Keratinocyte (primary cell): ENCODE data around the gene PSMC4. TPM values are rescaled to one million over a fixed set of nuclear protein-coding genes. Genes with fewer than 3 reads are reported as not detected.
"Not testable (repeated sequence)": the region's sequence is repeated elsewhere in the genome, so short reads cannot be mapped to it uniquely, and the experiment has no call there.

ENCODE experiments used
- DNase-seq: peaks from one replicate; pipeline ENCODE4 v3.0.0-alpha.2; 2011; ENCODE audit warnings: low read depth, missing footprints, low spot score
- FAIRE-seq: peaks from 2 replicates; lab custom pipeline; 2011; peaks lifted over from hg19 to GRCh38; lab: Jason Lieb, UNC
- H2AFZ ChIP-seq: 2 replicates; pipeline ENCODE4 v1.6.0; 2012; ENCODE audit warnings: low read length, control low read depth, inconsistent platforms; ENCODE audit not compliant: control insufficient read depth
- H3K27ac ChIP-seq: 2 replicates; pipeline ENCODE4 v1.5.1; 2011; ENCODE audit warnings: low read length; ENCODE audit not compliant: control insufficient read depth, insufficient read depth
- H3K27me3 ChIP-seq: 3 replicates; pipeline ENCODE4 v1.6.0; 2011; ENCODE audit warnings: low read length; ENCODE audit not compliant: control insufficient read depth, insufficient read depth; ENCODE audit errors: extremely low read depth
- H3K36me3 ChIP-seq, 2 experiments: 2 replicates in 1 of 2; 3 replicates in 1 of 2; pipeline ENCODE4 v1.5.1; 2011; ENCODE audit warnings: low read length in 2 of 2, mild to moderate bottlenecking in 1 of 2; ENCODE audit not compliant: control insufficient read depth in 2 of 2, insufficient read depth in 2 of 2; ENCODE audit errors: extremely low read depth in 1 of 2
- H3K4me1 ChIP-seq: 3 replicates; pipeline ENCODE4 v1.5.1; 2011; ENCODE audit warnings: low read length; ENCODE audit not compliant: control insufficient read depth, insufficient read depth; ENCODE audit errors: extremely low read depth
- H3K4me2 ChIP-seq: 3 replicates; pipeline ENCODE4 v1.6.0; 2011; ENCODE audit warnings: low read depth, low read length; ENCODE audit not compliant: control insufficient read depth, insufficient read depth; ENCODE audit errors: extremely low read depth
- H3K4me3 ChIP-seq, 3 experiments: fragments of 200-600 bp in 1 of 3; sonication (generic) in 1 of 3; 2 replicates in 2 of 3; 3 replicates in 1 of 3; pipeline ENCODE4 v1.5.1; 2011 to 2016; ENCODE audit warnings: low read length in 3 of 3, mild to moderate bottlenecking in 3 of 3, control low read depth in 2 of 3, inconsistent platforms in 1 of 3, low read depth in 1 of 3, mixed read lengths in 1 of 3, mixed run types in 1 of 3, moderate library complexity in 1 of 3; ENCODE audit not compliant: control insufficient read depth in 2 of 3, insufficient read depth in 2 of 3; ENCODE audit errors: extremely low read depth in 1 of 3
- H3K79me2 ChIP-seq: 2 replicates; pipeline ENCODE4 v1.6.0; 2012; ENCODE audit warnings: low read length; ENCODE audit not compliant: control insufficient read depth, insufficient read depth
- H3K9ac ChIP-seq: 3 replicates; pipeline ENCODE4 v1.6.0; 2011; ENCODE audit warnings: low read length; ENCODE audit not compliant: control insufficient read depth, insufficient read depth; ENCODE audit errors: extremely low read depth
- H3K9me1 ChIP-seq: 3 replicates; pipeline ENCODE4 v1.6.0; 2011; ENCODE audit warnings: low read length; ENCODE audit not compliant: control insufficient read depth, insufficient read depth; ENCODE audit errors: extremely low read depth
- H3K9me3 ChIP-seq: 2 replicates; pipeline ENCODE4 v1.5.1; 2012; ENCODE audit warnings: low read depth, low read length; ENCODE audit not compliant: control insufficient read depth
- H4K20me1 ChIP-seq: 3 replicates; pipeline ENCODE4 v1.6.0; 2011; ENCODE audit warnings: low read length; ENCODE audit not compliant: control insufficient read depth, insufficient read depth; ENCODE audit errors: extremely low read depth
- CTCF ChIP-seq, 3 experiments: IDR thresholded peaks in 1 of 3; conservative IDR thresholded peaks in 1 of 3; optimal IDR thresholded peaks in 1 of 3; 2 replicates in 2 of 3; 3 replicates in 1 of 3; pipeline versions ENCODE3 to v1.5.1; 2011; ENCODE audit warnings: low read length in 3 of 3, mild to moderate bottlenecking in 3 of 3, moderate library complexity in 2 of 3, control low read depth in 1 of 3, inconsistent platforms in 1 of 3; ENCODE audit not compliant: insufficient read depth in 2 of 3; ENCODE audit errors: extremely low read depth in 1 of 3
- EZH2 ChIP-seq: IDR thresholded peaks from one replicate; pipeline ENCODE4 v1.6.1; 2012; ENCODE audit warnings: inconsistent platforms, mild to moderate bottlenecking, low read length, moderate library complexity
- dilution Hi-C: fragments of 300-500 bp; cut with MboI; formaldehyde crosslinking; loops from one replicate; pipeline ENCODE4 v1.7.0; 2020; ENCODE audit warnings: low sequenced_read_pairs; ENCODE audit not compliant: extremely low pct_ligation_motif_present
- polyA plus RNA-seq, 5 experiments: library from polyadenylated mRNA; depleted of rRNA in 3 of 5; stranded (reverse) in 3 of 5; stranded (forward) in 1 of 5; unstranded in 1 of 5; fragments of >200 nt; gene quantifications; 1 replicate in 1 of 5; 2 replicates in 3 of 5; 3 replicates in 1 of 5; pipeline versions ENCODE4 v1.2.1 to v1.2.3, GENCODE V29; 2011 to 2012; ENCODE audit warnings: missing spikeins in 2 of 5, low read depth in 1 of 5, low replicate concordance in 1 of 5

The PSMC4 gene
- polyA plus RNA-seq, 1 donor (not counting 4 experiments of a cell fraction or from before 2014, with no cell fraction given): 74.1 TPM

- H3K9me3 ChIP-seq, H3K27me3 ChIP-seq, dilution Hi-C loops: not testable (repeated sequence)
These were observed 11.6 kb upstream of the PSMC4 start for GRCh38 chr19:39959407-39959806.

GRCh38 chr19:39963898-39964297 lies 7.1 kb upstream of the PSMC4 start:
- Histone ChIP-seq H3K36me3 (no peaks in the 10 kb centered on the region), H3K4me2 (no peak overlapping the region), H3K4me1 (no peaks in the 10 kb centered on the region), H3K9me3 (no peaks in the 10 kb centered on the region), H3K27ac (no peak overlapping the region), H3K27me3 (no peaks in the 10 kb centered on the region), H3K9ac (no peak overlapping the region), H3K79me2 (no peaks in the 10 kb centered on the region), H3K4me3 (no peak overlapping the region), H2AFZ (no peak overlapping the region), H3K9me1 (no peaks in the 10 kb centered on the region), H4K20me1 (no peaks in the 10 kb centered on the region)
- TF ChIP-seq CTCF (optimal IDR thresholded peaks at IDR 0.05 in 1 of 3, IDR thresholded peaks at IDR 0.05 in 1 of 3, conservative IDR thresholded peaks at IDR 0.05 in 1 of 3; ENCODE audit: extremely low read depth in 1 of 3, insufficient read depth in 2 of 3, low read length in 3 of 3) (no peak), EZH2 (no peak)
- dilution Hi-C loops: no loop called here
- DNase-seq: no peak
- no peak for FAIRE-seq

More at GRCh38 chr19:39959407-39959806, 11.6 kb upstream of the PSMC4 start:
- not testable (repeated sequence) for H2AFZ ChIP-seq, H3K36me3 ChIP-seq, H3K79me2 ChIP-seq, H4K20me1 ChIP-seq, H3K4me3 ChIP-seq, H3K9me1 ChIP-seq, DNase-seq, FAIRE-seq, H3K4me2 ChIP-seq, H3K9ac ChIP-seq, H3K27ac ChIP-seq, H3K4me1 ChIP-seq

GRCh38 chr19:39966617-39967016 lies 4.3 kb upstream of the PSMC4 start:
- no peaks in the 10 kb centered on the region for H3K9me3 ChIP-seq
- no peak overlapping the region for H2AFZ ChIP-seq
- peaks cover 7% of the 10 kb centered on the region for H3K79me2 ChIP-seq
- dilution Hi-C loops: no loop called here
- H3K4me3 ChIP-seq: no peak overlapping the region
- no peak overlapping the region for H3K27ac ChIP-seq
- H3K27me3 ChIP-seq: no peaks in the 10 kb centered on the region
- no peaks in the 10 kb centered on the region for H4K20me1 ChIP-seq
- no peak overlapping the region for H3K4me2 ChIP-seq
- no peak for DNase-seq
- H3K4me1 ChIP-seq: peaks cover 10% of the 10 kb centered on the region
- H3K36me3 ChIP-seq: no peaks in the 10 kb centered on the region
- TF ChIP-seq EZH2 (no peak), CTCF (optimal IDR thresholded peaks at IDR 0.05 in 1 of 3, IDR thresholded peaks at IDR 0.05 in 1 of 3, conservative IDR thresholded peaks at IDR 0.05 in 1 of 3; ENCODE audit: extremely low read depth in 1 of 3, insufficient read depth in 2 of 3, low read length in 3 of 3) (no peak)
- FAIRE-seq: no peak
- H3K9ac ChIP-seq: no peak overlapping the region
- no peaks in the 10 kb centered on the region for H3K9me1 ChIP-seq
